Inflammatory macrophage treated with lipopolysaccharide for 4 hours (primary cell): Measurements from ENCODE around the gene MAGI1.
"Not testable (repeated sequence)": the region's sequence is repeated elsewhere in the genome, so short reads cannot be mapped to it uniquely, and the experiment has no call there.

Experiments
- DNase-seq: peaks from one replicate; pipeline ENCODE4 v3.0.0-alpha.2; 2020

MAGI1 gene

DNA sequence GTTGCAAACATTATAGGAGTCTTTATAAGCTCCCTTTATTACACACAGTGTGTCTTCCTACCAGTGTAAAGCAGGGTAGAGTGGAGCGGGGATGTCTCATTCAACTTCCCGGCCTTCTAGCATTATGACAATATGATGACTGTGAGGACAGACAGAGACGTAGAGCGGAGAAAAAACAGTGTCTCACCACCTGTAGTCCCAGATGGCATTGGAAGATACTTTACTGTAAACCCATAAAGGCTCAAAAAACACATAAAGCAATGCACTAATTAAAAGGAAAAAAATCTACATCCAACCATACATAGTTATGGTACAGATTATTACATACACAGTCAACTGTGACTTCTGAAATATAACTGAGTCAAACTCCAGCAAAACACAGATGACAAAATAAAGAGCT lies 383.7 kb downstream of the MAGI1 start:
- no peak for DNase-seq

DNA sequence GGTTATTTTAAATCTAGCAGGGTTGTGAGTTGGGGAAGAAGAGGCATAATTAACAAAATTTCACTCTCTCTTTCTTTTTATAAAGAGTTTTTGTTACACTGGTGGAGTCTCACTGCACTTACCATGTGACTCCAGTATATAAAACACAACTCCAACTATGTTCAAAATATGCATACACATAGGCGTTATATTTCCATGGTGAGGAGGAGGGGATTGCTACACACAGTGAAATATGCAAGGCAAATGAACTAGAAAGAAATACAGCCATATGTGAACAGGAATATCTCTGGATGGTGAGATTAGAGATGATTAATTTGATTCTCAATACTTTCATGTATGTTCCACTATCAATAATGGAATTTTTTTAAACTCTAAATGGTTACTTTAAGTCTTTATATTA lies 385.0 kb downstream of the MAGI1 start:
- DNase-seq = no peak

DNA sequence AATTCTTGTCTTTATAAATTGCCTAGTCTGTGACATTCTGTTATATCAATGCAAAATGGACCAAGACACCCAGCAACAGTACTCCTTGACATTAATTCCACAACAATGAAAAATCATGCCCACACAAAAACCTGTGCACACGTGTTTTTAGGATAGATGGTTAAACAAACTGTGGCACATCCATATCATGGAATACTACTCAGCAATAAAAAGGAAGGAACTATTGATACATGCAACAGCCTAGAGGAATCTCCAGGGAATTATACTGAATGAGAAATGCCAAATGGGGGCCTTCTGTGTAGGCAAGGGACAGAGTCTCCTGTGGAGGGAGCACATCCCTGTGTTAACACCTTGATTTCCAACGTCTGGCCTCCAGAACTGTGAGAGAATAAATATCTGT lies 388.5 kb downstream of the MAGI1 start:
- no peak for DNase-seq

DNA sequence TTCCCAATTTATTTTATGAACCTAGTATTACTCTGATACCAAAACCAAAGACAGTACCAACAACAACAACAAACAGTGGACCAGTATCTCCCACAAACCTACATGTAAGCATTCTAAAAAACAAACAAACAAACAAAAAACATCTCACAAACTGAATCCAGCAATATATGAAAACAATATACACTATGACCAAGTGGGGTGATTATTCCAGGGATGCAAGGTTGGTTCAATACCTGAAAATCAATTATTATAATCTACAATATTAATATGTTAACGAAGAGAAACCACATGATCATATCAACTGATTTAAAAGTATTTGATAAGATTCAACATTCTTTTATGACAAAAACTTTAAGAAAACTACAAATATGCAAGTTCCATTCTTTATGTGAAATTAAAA lies 391.3 kb downstream of the MAGI1 start:
- no peak for DNase-seq

DNA sequence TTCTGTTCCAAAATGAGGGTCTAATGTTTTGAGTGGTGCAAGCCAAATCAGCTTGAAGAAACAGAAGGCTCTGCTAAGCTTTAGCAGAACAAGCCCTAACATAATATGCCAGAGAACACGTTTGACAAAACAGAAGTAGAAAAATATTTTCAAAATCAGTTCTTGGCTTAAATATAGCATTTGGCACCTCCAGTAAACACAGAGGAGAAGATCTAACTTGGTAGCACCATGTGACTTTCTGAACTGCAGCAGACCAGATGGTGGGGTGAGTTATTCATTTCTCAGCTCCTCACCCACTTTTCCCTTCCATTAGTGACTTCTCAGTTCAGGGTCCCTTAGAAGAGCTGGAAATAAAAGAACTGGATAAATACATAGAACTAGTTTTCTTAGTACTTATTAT lies 395.8 kb downstream of the MAGI1 start:
- no peak for DNase-seq

DNA sequence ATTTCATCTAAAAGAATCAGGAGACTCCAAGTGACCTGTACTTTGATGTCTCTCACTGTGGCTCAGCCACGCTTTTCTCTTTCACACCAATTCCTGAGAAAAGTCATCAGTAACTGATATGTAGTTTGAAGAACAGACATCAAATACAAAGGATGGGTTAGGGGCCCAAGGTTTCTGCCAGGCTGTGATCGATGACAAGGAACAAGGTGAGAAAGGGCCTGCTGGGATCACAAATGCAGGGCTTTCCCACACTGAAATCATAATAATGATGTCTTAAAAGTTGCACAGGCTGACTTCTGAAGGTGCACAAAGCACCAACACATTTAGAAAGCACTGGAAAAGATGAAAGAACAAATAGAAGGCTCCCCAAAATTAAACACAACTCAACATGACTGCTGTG lies 396.9 kb downstream of the MAGI1 start:
- no peak for DNase-seq

DNA sequence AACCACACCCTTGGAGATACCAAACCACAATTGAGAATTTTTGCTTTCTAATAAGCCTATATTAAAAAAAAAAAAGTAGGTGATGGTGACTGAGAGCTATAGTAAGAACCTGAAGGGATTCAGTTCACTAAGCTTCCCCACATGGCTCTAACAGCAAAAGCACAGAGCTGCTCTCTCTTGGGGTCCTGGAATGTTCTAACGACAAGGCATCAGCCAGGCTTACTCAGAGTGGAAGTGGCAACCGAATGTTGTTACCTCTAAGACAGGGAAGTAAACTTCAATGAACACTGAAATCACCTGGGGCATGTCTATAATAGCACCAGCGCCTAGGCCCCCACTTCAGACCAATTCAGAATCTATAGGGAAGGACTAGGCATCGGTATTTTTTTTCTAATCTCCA lies 397.7 kb downstream of the MAGI1 start:
- no peak for DNase-seq

DNA sequence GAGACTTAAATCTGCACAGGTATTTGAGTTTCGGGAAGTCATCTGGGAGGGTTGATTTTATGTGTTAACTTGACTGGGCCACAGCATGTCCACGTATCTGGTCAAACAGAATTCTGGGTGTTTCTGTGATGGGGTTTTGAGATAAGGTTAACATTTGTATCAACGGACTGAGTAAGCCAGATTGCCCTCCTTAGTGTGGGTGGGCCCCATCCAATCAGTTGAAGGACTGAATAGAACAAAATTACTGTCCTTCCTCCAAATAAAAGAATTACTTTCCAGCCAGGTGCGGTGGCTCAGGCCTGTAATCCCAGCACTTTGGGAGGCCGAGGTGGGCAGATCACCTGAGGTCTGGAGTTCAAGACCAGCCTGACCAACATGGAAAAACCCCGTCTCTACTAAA lies 399.3 kb downstream of the MAGI1 start:
- DNase-seq = no peak

DNA sequence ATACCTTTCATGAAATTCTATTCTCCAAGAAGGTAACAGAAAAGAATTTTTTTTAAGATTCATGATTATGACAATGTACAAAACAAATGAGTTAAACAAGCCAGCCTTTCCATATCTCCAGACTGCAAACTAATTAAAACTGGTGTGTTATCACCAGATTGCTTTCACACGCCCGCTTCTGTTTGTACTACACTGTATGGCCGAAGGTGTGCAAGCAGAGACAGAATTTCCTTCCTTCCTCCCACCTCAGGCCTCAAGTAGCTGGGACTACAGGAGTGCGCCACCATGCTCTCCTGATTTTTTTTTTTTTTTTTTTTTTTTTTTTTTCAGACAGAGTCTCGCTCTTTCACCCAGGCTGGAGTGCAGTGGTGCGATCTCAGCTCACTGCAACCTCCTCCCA lies 400.4 kb downstream of the MAGI1 start:
- no peak for DNase-seq

DNA sequence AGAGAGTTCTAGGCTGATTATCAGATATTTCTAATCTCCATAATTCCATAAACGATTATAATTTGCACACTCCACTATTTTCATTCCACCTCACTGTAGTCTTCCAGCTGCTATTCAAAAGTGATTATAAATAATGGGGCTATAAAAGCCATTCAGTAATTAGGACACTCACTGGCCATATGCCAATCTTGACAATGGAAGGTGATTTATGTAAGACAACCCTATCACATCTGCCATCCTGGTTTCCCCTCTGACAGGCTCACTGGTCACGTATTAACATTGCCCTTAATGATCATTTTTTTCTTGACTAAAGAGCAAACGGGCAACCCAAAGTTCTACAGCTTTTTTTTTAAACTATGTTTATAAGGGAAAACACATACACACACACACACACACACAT lies 402.4 kb downstream of the MAGI1 start:
- no peak for DNase-seq

DNA sequence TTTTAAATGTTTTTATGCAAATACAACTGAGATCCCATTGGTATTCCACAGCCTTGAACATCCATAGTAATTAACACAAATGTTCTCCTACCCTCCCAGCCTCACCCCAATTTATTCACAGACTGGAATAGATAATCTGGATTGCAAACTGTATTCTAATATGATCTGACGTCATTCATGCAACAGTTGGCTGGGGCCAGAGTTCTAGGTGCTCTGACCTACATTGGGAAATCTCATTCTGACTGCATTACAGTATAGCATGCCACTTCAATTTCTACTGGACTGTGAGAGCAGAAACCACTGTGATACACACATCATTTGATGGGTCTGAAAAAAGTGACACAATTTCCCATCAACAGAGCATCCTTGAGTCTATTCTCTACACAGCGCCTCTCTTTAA lies 403.1 kb downstream of the MAGI1 start:
- no peak for DNase-seq

DNA sequence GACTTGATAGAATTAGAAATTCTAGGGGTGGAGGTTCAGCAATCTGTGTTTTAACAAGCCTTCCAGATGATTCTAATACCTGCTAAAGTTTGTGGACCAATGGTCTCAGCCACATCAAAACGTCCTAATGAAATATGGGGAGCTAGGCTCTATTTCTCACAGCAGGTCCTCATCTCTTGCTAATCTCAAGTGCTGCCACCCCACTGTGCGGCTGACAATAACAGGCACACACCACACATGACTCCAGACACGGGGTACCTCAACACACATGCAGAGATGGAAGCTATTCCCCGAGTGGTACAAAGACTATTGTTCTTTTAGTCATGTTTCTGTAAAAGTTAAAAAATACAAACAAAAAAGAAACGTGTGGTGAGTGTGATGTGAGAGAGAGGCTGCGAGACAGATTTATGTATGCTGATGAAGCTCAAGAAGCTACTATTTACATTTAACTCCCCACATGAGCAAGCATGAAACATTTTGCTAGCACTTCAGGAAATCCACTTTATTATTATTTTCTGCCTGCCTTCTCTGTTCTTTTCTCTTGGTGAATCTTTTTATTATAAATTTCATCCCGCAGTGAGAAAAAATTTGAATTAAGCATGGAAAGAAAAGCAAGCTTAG lies 405.6 kb downstream of the MAGI1 start:
- DNase-seq = no peak

DNA sequence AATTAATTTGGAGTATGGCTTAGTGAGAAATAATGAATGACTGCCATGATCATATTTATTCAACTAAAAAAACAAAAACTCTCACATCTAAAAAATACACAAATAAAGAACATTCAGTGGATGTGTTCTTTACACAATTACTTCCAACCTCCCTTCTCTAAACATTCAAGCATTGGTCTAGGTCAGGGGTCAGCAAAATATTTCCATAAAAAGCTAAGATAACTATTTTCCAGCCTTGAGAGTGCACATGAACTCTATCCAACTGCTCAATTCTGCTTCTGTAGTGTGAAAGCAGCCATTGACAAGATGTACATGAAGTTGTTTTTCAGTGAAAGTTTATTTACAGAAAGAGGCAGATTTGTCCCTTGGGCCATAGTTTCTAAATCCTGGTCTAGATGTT lies 406.3 kb downstream of the MAGI1 start:
- DNase-seq = no peak

DNA sequence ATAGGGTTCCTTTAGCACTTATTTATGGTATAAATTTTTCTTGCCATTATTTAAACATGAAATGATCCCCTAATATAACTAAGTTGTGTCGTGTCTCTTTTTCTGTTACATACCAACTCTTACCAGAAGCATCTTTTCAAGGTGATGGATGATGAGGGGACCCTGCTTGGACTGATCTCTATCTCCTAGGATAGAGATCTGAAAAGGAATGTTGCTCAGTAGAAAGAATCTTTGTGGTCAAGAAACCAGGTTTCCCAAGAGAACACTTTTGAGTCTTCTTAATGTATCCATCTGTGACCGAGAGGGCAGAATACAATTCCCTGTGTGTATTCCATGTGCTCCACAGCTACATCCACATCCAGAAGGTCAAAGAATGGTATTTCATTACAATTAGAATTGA lies 409.7 kb downstream of the MAGI1 start:
- DNase-seq = no peak

DNA sequence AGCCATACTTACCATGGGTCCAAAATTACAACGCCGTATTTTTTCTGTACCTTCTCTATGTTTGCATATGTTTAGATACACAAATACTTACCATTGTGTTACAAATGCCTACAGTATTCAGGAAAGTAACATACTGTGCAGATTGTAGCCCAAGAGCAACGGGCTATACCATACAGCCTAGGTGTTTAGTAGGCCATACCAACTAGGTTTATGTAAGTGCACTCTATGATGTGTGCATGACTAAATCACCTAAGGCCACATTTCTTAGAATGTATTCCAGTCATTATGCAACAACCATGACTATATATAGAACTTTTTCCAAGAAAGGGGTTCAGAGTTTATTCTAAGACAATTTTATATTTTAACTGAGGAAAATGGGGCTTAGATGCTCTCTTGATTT lies 411.7 kb downstream of the MAGI1 start:
- no peak for DNase-seq

DNA sequence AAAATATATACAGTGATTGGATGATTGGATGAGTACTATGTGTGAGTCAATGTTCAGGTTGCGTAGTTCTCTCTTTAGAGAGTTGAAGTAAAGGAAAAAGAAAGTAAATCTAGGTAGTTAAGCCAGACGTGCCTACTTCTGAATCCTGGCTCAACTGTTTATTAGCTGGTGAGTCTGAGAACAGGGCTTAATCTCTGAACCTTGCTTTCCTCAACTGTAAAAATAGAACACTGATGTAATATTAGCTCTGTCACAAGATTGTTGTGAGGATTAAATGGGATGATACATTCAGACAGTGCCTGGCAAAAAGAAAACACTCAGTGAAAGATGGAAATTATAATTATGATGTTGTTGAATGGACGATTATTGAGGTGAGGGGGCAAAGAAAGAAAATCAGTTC lies 413.4 kb downstream of the MAGI1 start:
- DNase-seq = no peak

DNA sequence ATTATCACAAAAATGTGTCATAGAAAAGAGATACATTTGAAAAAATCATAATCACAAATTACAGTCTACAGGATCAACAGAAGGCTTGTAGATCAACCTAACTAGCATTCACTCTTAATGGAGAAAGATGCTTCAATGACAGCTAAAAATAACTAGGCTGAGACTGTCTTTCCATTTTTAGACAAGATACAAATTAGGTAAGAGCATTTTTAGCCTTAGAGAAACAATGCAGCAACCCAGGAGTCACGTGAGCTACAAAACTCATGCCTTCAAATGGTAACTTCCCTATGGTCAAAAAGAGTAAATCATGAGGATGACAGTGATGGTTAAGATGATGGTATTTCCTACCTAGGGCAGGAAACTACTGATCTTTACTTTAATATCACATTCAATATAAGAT lies 415.4 kb downstream of the MAGI1 start:
- DNase-seq = no peak

DNA sequence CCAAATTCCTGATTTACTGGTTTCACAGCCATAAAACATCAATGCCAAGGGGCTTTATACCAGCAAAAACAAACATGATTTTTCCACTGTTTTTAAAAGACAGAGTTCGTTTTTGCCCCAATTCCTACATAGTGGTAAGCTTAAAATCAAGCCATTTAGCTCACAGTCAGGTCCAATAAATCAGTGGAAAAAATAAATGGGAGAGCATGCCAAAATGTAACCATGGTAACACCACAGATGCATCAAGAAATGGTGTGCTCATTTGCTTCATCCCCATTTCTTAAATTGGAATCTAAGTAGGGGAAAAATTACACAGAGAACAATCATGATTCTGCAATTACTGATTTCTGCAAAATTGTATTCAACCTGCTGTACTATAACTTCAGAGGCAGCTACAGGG lies 418.8 kb downstream of the MAGI1 start:
- no peak for DNase-seq

DNA sequence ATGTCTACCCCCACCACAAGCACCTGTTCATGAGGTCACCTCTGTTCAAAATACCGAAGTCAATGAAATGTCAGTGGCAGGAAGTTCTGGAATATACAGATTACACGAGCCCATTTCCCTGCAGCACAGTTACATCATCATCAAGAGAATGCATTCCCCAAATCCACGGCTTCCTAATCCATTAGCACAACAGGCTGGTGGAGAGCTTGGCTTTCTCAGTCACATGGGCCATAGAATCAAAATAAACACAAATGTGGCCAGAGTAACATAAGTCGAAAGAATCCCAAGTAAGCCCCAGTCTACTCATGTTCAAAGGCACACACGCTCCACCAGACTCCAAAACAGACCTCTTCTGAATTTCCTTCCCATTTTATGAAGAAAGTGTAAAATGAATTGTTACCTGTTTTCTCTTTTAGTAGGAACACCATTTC lies 419.3 kb downstream of the MAGI1 start:
- no peak for DNase-seq

DNA sequence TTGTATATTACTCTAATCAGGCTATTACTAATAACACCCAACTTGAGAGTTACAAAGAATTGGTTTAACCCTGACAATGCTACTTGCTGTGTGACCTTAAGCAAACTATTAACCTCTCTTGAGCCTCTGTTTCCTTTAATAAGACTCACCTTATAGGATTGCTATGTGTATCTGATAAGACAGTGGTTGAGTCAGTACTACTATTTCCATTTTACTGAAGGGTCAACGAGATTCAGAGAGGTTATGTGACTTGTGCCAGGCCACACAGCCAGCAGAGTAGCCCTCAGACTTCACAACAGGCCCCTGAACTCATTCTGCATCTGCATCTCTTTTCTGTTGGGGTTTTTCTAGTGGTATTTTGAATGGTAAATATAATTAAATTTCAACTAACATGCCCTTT lies 420.1 kb downstream of the MAGI1 start:
- no peak for DNase-seq

DNA sequence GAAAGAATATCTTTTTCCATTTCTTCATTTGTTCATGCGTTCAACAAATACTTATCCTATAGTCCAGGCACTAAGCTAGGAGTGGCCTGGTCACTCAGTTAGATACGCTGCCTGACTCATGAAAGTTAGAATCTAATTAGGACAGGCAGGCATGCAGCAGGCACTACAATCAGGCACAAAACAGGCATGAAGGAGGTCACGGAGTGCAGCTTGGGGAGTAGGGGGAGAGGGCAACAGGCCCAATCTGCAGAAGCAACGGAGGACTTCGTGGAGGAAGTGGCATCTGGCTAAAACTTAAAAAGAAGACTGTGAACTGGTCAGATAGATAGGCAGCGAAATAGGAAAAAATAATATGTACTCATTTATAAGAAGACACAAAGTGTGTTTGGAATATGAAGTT lies 420.9 kb downstream of the MAGI1 start:
- DNase-seq = no peak

DNA sequence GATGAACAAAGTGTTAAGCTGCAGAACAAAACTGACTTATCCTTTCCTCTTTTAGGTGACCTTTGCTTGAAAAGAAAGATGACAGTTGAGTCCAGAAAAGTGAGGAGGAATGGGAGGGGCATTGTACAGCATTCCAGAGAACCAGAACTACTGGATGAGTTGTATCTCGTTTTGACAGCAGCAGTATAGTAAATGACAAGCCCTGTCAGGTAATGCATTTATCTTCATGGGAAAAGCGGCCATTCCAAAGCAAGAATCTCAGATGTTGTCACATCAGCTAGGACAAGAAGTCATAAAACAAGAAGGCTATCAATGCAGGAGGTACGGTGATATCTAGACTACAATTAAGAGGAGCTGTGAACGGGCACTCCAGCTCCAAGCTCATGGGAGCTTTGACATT lies 421.5 kb downstream of the MAGI1 start:
- no peak for DNase-seq

DNA sequence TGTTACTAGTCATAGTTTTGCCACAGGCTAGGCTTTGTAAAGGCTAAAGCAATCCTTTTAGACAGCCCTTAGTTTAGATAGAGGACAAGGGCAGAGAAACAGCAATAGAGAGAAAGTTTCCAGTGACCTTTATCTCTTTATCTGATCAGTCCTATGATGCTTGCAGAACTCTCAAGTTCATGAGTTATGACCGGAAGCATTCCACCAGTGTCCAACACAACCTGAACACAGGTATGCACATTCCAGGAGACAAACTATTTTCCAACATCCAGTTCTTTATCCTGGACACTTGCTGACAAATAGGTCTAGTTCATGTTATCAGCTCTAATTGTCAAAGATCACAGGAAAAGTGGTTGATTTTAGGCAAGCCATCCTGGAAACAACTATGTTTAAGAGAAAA lies 422.2 kb downstream of the MAGI1 start:
- DNase-seq = no peak

DNA sequence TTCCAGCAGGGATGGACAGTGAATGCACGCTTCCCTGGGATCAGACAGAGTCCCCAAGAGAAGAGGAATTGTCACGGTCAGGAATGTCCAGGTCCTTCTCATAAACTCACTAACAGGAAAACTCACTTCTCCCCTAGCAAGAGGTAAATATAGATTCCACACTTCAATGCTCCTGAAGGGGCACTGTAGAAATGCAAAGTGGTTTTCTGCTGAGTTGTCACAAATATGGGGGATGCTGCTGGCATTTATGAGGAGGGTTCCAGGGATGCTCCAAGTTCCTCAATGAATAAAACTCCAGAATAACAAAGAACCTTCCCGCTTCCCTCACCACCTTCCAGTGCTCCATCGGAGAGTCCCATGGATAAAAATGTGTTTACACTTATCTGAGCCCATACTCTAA lies 423.4 kb downstream of the MAGI1 start:
- no peak for DNase-seq

DNA sequence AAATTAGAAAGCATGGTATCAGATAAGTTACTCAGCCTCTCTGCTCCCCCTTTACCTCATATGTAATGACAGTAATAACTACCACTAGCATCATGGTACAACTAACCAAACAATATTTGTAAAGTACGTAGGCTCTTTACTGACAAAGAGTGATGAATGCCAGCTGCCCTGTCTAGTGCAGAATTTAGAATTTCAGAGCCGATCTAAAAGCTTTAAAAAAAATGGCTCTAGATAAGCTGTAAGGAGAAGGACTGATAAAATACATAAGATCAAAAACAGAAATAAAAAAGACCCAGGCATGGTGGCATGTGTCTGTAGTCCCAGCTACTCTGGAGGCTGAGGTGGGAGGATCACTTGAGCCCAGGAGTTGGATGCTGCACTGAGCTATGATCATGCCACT lies 424.1 kb downstream of the MAGI1 start:
- DNase-seq = no peak

DNA sequence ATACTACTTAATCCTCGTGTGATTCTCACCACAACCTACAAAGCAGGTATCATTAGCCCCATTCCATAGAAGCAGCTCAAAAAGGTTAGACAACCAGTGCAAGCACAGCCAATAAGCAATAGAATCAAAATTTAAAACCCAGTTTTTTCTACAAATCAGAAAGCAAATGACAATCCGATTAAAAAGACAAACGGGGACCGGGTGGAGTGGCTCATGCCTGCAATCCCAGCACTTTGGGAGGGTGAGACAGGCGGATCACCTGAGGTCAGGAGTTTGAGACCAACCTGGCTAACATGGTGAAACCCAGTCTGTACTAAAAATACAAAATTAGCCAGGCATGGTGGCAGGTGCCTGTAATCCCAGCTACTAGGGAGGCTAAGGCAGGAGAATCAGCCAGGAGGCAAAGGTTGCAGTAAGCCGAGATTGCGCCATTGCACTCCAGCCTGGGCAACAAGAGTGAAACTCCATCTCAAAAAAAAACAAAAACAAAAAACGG lies 430.7 kb downstream of the MAGI1 start:
- not testable (repeated sequence) for DNase-seq
